Endodermal cell (in vitro differentiated cells): ENCODE measurements around the gene NAPB. TPM values are rescaled to one million over a fixed set of nuclear protein-coding genes. Genes with fewer than 3 reads are reported as not detected.

ENCODE experiments used
- DNase-seq: peaks from one replicate; pipeline ENCODE4 v3.0.0-alpha.2; 2017
- H3K27ac ChIP-seq: 2 replicates; pipeline ENCODE4 v1.5.1; 2013; ENCODE audit warnings: mild to moderate bottlenecking, low read depth, low read length, moderate library complexity
- H3K27me3 ChIP-seq: 2 replicates; pipeline ENCODE4 v1.6.1; 2013; ENCODE audit warnings: mild to moderate bottlenecking, low read length, moderate library complexity; ENCODE audit not compliant: insufficient read depth, control insufficient read depth, poor library complexity, severe bottlenecking
- H3K36me3 ChIP-seq: 2 replicates; pipeline ENCODE4 v1.7.0; 2013; ENCODE audit warnings: mild to moderate bottlenecking, low read length, moderate library complexity; ENCODE audit not compliant: control insufficient read depth, insufficient read depth
- H3K4me1 ChIP-seq: one replicate; pipeline ENCODE4 v1.7.0; 2013; ENCODE audit warnings: low read length; ENCODE audit not compliant: control insufficient read depth, insufficient read depth
- H3K4me3 ChIP-seq: 2 replicates; pipeline ENCODE4 v1.5.1; 2013; ENCODE audit warnings: mild to moderate bottlenecking, low read length, moderate library complexity
- H3K9ac ChIP-seq: 2 replicates; pipeline ENCODE4 v1.6.1; 2013; ENCODE audit warnings: mild to moderate bottlenecking, low read length, moderate library complexity; ENCODE audit not compliant: poor library complexity, severe bottlenecking; ENCODE audit errors: extremely low read depth
- H3K9me3 ChIP-seq: 2 replicates; pipeline ENCODE4 v1.6.1; 2013; ENCODE audit warnings: mild to moderate bottlenecking, low read length, moderate library complexity; ENCODE audit not compliant: control insufficient read depth
- H3K27ac Mint-ChIP-seq: 2 replicates; pipeline ENCODE4 v1.8.0; 2020; ENCODE audit warnings: mixed read lengths
- H3K27me3 Mint-ChIP-seq: 2 replicates; pipeline ENCODE4 v1.8.0; 2021; ENCODE audit warnings: mild to moderate bottlenecking, mixed read lengths; ENCODE audit not compliant: insufficient read depth
- H3K36me3 Mint-ChIP-seq: 2 replicates; pipeline ENCODE4 v1.8.0; 2020; ENCODE audit warnings: low read depth, mixed read lengths
- H3K4me1 Mint-ChIP-seq: 2 replicates; pipeline ENCODE4 v1.8.0; 2020; ENCODE audit warnings: mixed read lengths
- H3K4me3 Mint-ChIP-seq: 2 replicates; pipeline ENCODE4 v1.8.0; 2020; ENCODE audit warnings: mild to moderate bottlenecking, moderate library complexity, mixed read lengths
- H3K9me3 Mint-ChIP-seq: 2 replicates; pipeline ENCODE4 v1.8.0; 2020; ENCODE audit warnings: mild to moderate bottlenecking, mixed read lengths
- whole genome bisulfite sequencing, 2 experiments: methylation state at CpG; one replicate each; pipeline versions ENCODE4 v1.1.5 to v1.1.7; 2013; ENCODE audit warnings: missing lambda C conversion rate in 2 of 2, mixed read lengths in 1 of 2; ENCODE audit not compliant: insufficient coverage in 1 of 2, insufficient read length in 1 of 2; 5-methylcytosine and 5-hydroxymethylcytosine counted together
- total RNA-seq, 2 donors: library from RNA; stranded (reverse); fragmentation: NEBNext Ultra II Directional in 1 of 2; extraction: Animal tissue kit (Norgen Biotek cat#: 25700) in 1 of 2; gene quantifications; 2 replicates in 1 of 2; 3 replicates in 1 of 2; pipeline ENCODE4 v1.2.1, GENCODE V29; 2021
- TF ChIP-seq, protein P1 (sequence below): fragments of 200-600 bp; sonication (generic); conservative IDR thresholded peaks from 2 replicates; pipeline ENCODE4 v1.5.0; 2021; ENCODE audit warnings: antibody characterized with exemption, mild to moderate bottlenecking

The NAPB gene
- total RNA-seq, 2 donors from 2014 or later = 15.7 to 16.5 TPM

DNA sequence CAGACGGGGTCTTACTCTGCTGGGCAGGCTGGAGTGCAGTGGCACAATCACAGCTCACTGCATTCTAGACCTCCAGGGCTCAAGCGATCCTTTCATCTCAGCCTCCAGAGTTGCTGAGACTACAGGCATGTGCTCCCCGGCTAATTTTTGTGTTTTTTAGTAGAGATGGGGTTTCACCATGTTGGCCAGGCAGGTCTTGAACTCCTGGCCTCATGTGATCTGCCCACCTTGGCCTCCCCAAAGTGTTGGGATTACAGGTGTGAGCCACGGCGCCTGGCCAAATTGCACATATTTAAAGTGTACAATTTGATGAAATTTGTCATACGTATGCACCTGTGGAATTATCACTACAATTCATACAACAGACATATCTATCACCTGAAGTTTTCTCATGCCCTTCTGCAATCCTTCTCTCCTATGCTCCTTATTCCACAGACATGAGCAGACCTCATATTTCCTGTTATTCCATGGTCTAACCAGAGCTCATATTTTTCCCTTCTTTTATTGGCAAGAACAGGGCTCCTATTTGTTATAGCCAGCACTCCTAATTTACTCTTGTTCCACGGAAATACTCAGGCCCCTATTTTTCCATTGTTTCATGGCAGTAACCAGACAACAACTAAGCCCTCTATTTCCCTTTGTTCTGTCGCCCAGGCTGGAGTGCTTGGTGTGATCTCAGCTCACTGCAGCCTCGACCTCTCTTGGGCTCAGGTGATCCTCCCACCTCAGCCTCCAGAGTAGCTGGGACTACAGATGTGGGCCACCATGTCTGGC, 16.0 kb upstream of the NAPB start:
- Mint-ChIP-seq H3K27ac (no peak overlapping the region), H3K36me3 (no peaks in the 10 kb centered on the region), H3K4me1 (peaks cover 4% of the 10 kb centered on the region), H3K4me3 (no peak overlapping the region), H3K27me3 (peaks cover 4% of the 10 kb centered on the region), H3K9me3 (no peaks in the 10 kb centered on the region)
- H3K36me3 ChIP-seq = no peaks in the 10 kb centered on the region
- no peak overlapping the region for H3K9ac ChIP-seq
- TF ChIP-seq, protein P1, sequence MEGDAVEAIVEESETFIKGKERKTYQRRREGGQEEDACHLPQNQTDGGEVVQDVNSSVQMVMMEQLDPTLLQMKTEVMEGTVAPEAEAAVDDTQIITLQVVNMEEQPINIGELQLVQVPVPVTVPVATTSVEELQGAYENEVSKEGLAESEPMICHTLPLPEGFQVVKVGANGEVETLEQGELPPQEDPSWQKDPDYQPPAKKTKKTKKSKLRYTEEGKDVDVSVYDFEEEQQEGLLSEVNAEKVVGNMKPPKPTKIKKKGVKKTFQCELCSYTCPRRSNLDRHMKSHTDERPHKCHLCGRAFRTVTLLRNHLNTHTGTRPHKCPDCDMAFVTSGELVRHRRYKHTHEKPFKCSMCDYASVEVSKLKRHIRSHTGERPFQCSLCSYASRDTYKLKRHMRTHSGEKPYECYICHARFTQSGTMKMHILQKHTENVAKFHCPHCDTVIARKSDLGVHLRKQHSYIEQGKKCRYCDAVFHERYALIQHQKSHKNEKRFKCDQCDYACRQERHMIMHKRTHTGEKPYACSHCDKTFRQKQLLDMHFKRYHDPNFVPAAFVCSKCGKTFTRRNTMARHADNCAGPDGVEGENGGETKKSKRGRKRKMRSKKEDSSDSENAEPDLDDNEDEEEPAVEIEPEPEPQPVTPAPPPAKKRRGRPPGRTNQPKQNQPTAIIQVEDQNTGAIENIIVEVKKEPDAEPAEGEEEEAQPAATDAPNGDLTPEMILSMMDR = no peak
- H3K9me3 ChIP-seq = no peaks in the 10 kb centered on the region
- no peak overlapping the region for H3K4me3 ChIP-seq
- no peak overlapping the region for H3K27ac ChIP-seq
- no peak for DNase-seq
- H3K4me1 ChIP-seq = no peaks in the 10 kb centered on the region
- H3K27me3 ChIP-seq = no peaks in the 10 kb centered on the region
- 90 to 96% methylated on average over 5 to 9 of the region's 9 CpGs for WGBS, 2 experiments

DNA sequence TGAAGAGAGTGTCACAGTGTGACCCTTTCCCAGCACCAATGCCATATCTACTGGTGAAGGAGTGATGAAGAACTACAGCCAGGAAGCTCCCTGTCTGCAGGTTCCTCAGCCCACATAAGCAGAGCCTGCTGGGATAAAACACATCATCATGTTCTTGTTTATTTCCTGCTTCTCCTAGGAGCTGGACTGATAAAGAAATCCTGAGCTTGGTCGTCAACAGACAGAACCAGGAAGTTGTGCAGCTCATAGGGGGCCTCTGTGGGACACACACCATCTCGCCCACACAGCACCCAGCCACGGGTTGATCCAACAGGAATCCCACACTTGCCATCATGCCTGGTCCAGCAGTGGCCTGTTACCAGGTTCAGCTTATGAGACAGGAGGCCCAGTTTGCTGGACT, 15.4 kb upstream of the NAPB start:
- no peaks in the 10 kb centered on the region for H3K9me3 ChIP-seq
- no peaks in the 10 kb centered on the region for H3K27me3 ChIP-seq
- no peak overlapping the region for H3K4me3 ChIP-seq
- no peaks in the 10 kb centered on the region for H3K9me3 Mint-ChIP-seq
- H3K4me1 ChIP-seq = no peaks in the 10 kb centered on the region
- H3K27ac Mint-ChIP-seq = no peak overlapping the region
- 78 to 85% methylated on average over 3 of the region's 3 CpGs for WGBS, 2 experiments
- no peak overlapping the region for H3K9ac ChIP-seq
- H3K36me3 ChIP-seq = no peaks in the 10 kb centered on the region
- no peak overlapping the region for H3K4me3 Mint-ChIP-seq
- H3K27ac ChIP-seq = no peak overlapping the region
- peak; percentile 20 for DNase-seq
- TF ChIP-seq, protein P1 = no peak
- H3K4me1 Mint-ChIP-seq = peaks cover 4% of the 10 kb centered on the region
- no peaks in the 10 kb centered on the region for H3K36me3 Mint-ChIP-seq
- peaks cover 4% of the 10 kb centered on the region for H3K27me3 Mint-ChIP-seq

DNA sequence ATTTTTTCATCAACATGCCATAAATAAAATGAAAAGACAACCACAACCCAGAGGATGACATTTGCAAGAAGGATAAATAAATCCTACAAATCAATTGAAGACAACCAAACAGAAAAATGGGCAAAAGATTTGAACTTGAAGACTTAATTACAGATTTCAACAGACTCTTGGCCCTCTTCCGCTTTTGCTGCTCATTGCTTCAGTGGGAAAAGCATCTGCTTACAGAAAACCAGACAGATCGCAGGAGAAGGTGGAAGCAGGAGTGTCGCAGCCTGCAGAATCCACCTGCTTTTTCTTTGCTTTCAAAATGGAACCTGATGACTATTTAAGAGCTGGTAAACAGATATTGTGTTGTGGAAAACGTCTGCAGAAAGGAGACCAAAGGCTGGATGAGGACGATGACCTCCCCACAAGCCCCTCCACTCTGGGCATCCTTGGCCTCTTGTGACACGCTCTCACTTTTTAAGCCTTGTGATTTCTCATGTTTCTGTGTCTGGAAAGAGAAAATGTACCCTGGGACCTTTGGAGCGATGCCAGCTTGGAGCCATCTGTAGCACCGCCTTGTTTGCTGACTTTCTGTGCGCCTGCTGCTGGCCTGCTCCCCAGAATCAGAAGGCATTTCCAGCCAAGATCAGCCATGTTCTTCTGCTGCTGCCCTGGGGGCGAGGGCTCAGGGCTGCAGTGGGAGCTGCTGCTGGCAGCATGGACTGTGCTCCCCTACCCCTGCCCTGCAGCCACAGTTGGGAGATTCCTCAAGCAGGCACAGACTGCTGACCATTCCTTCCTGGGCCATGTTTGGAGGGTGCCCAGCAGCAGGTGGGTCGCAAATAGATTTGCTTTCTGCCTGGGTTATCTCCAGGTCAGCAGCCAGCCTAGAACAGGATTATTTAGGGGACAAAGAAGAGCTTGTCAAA, 14.6 kb upstream of the NAPB start:
- Mint-ChIP-seq H3K4me3 (no peak overlapping the region), H3K9me3 (no peaks in the 10 kb centered on the region), H3K27ac (no peak overlapping the region), H3K27me3 (peaks cover 4% of the 10 kb centered on the region), H3K36me3 (no peaks in the 10 kb centered on the region), H3K4me1 (peaks cover 4% of the 10 kb centered on the region)
- H3K27me3 ChIP-seq = no peaks in the 10 kb centered on the region
- no peak overlapping the region for H3K9ac ChIP-seq
- H3K9me3 ChIP-seq = no peaks in the 10 kb centered on the region
- DNase-seq = peak; percentile 24
- no peak overlapping the region for H3K4me3 ChIP-seq
- 91 to 96% methylated on average over 8 to 11 of the region's 11 CpGs for WGBS, 2 experiments
- H3K27ac ChIP-seq = no peak overlapping the region
- H3K4me1 ChIP-seq = no peaks in the 10 kb centered on the region
- no peaks in the 10 kb centered on the region for H3K36me3 ChIP-seq
- TF ChIP-seq, protein P1 = no peak
